H1 (cell line): ENCODE data around the gene QPCT. TPM values are rescaled to one million over a fixed set of nuclear protein-coding genes. Genes with fewer than 3 reads are reported as not detected.

Experiments
- CTCF ChIA-PET: fragments of 300-600 bp; sonication (Branson Sonifier 250); formaldehyde crosslinking; loops from one replicate; lab custom pipeline; 2021; ENCODE audit not compliant: partially characterized antibody; lab: Charles Lee
- POLR2A ChIA-PET: fragments of 300-600 bp; sonication (Branson Sonifier 250); formaldehyde crosslinking; loops from one replicate; lab custom pipeline; 2021; ENCODE audit warnings: inconsistent platforms; ENCODE audit not compliant: partially characterized antibody; lab: Charles Lee
- DNase-seq, 2 experiments: peaks; one replicate each; pipeline versions ENCODE4 v3.0.0 to v3.0.0-alpha.2; 2010 to 2022; ENCODE audit warnings: low spot score in 2 of 2, low read depth in 1 of 2, mixed read lengths in 1 of 2
- FAIRE-seq: peaks from 2 replicates; lab custom pipeline; 2011; peaks lifted over from hg19 to GRCh38; lab: Jason Lieb, UNC
- H2AFZ ChIP-seq: 2 replicates; pipeline ENCODE4 v1.8.1; 2012; ENCODE audit warnings: low read length, inconsistent platforms
- H2AK5ac ChIP-seq: 2 replicates; pipeline ENCODE4 v1.6.1; 2013; ENCODE audit warnings: low read depth, low read length
- H2BK120ac ChIP-seq: replicated peaks from 2 replicates; pipeline ENCODE3; 2013; ENCODE audit warnings: low read depth, low read length, inconsistent platforms
- H2BK12ac ChIP-seq: 2 replicates; pipeline ENCODE4 v1.6.1; 2013; ENCODE audit warnings: low read depth, low read length
- H2BK15ac ChIP-seq: 2 replicates; pipeline ENCODE4 v1.6.1; 2013; ENCODE audit warnings: low read length
- H2BK20ac ChIP-seq: 2 replicates; pipeline ENCODE4 v1.6.1; 2013; ENCODE audit warnings: low read length
- H2BK5ac ChIP-seq: 2 replicates; pipeline ENCODE4 v1.6.1; 2013; ENCODE audit warnings: low read depth, low read length
- H3K14ac ChIP-seq: 2 replicates; pipeline ENCODE4 v1.6.1; 2013; ENCODE audit warnings: inconsistent platforms; ENCODE audit not compliant: insufficient read length
- H3K18ac ChIP-seq: 2 replicates; pipeline ENCODE4 v1.6.1; 2013; ENCODE audit warnings: low read length; ENCODE audit errors: extremely low read depth
- H3K23ac ChIP-seq: 2 replicates; pipeline ENCODE4 v1.6.1; 2013; ENCODE audit warnings: inconsistent platforms; ENCODE audit not compliant: insufficient read length
- H3K23me2 ChIP-seq: 2 replicates; pipeline ENCODE4 v1.6.1; 2013; ENCODE audit warnings: low read depth, low read length
- H3K27ac ChIP-seq: 2 replicates; pipeline ENCODE4 v1.6.1; 2011; ENCODE audit warnings: low read depth, low read length, inconsistent platforms
- H3K27me3 ChIP-seq, 4 experiments: replicated peaks in 1 of 4; 1 replicate in 1 of 4; 2 replicates in 3 of 4; pipeline versions ENCODE4 v1.6.1 to v1.8.1; 2011 to 2013; ENCODE audit warnings: low read length in 3 of 4, mild to moderate bottlenecking in 3 of 4, inconsistent platforms in 2 of 4, mixed read lengths in 2 of 4, moderate library complexity in 1 of 4; ENCODE audit not compliant: control insufficient read depth in 3 of 4, insufficient read depth in 3 of 4; ENCODE audit errors: extremely low read depth in 1 of 4
- H3K36me3 ChIP-seq, 4 experiments: 2 replicates each; pipeline versions ENCODE4 v1.6.1 to v1.8.1; 2011 to 2013; ENCODE audit warnings: mild to moderate bottlenecking in 4 of 4, low read length in 3 of 4, moderate library complexity in 2 of 4, control low read depth in 1 of 4, inconsistent platforms in 1 of 4; ENCODE audit not compliant: insufficient read depth in 4 of 4, control insufficient read depth in 2 of 4
- H3K4ac ChIP-seq: replicated peaks from 2 replicates; pipeline ENCODE3; 2013; ENCODE audit warnings: low read length, low read depth, mixed read lengths, inconsistent platforms; ENCODE audit not compliant: insufficient read length
- H3K4me1 ChIP-seq, 4 experiments: replicated peaks in 1 of 4; 1 replicate in 1 of 4; 2 replicates in 3 of 4; pipeline versions ENCODE4 v1.6.1 to v1.8.1; 2011 to 2013; ENCODE audit warnings: low read length in 3 of 4, inconsistent platforms in 2 of 4, mixed read lengths in 1 of 4; ENCODE audit not compliant: insufficient read depth in 4 of 4, control insufficient read depth in 3 of 4
- H3K4me2 ChIP-seq, 2 experiments: 2 replicates each; pipeline versions ENCODE4 v1.6.1 to v1.8.1; 2011 to 2013; ENCODE audit warnings: low read depth in 2 of 2, low read length in 2 of 2, control low read depth in 1 of 2, inconsistent platforms in 1 of 2, mild to moderate bottlenecking in 1 of 2; ENCODE audit not compliant: insufficient read depth in 1 of 2
- H3K4me3 ChIP-seq, 4 experiments: fragments of 200-600, 300-600 bp in 1 of 4; sonication (generic), shearing (Covaris generic), sonication (Bioruptor Twin) in 1 of 4; 2 replicates each; pipeline versions ENCODE4 v1.5.1 to v1.8.1; 2011 to 2016; ENCODE audit warnings: low read length in 4 of 4, low read depth in 3 of 4, control low read depth in 2 of 4, inconsistent platforms in 2 of 4, mild to moderate bottlenecking in 2 of 4, mixed read lengths in 1 of 4, moderate library complexity in 1 of 4; ENCODE audit not compliant: insufficient read depth in 2 of 4; ENCODE audit errors: extremely low read depth in 1 of 4
- H3K56ac ChIP-seq: replicated peaks from 2 replicates; pipeline ENCODE3; 2013; ENCODE audit warnings: low read depth, mild to moderate bottlenecking, mixed read lengths, low read length, inconsistent platforms; ENCODE audit not compliant: insufficient read length
- H3K79me1 ChIP-seq: 2 replicates; pipeline ENCODE4 v1.6.1; 2013; ENCODE audit warnings: low read depth, low read length, control low read depth
- H3K79me2 ChIP-seq, 2 experiments: 2 replicates each; pipeline versions ENCODE4 v1.6.1 to v1.8.1; 2012 to 2013; ENCODE audit warnings: low read length in 2 of 2, mild to moderate bottlenecking in 2 of 2, inconsistent platforms in 1 of 2; ENCODE audit not compliant: insufficient read depth in 2 of 2, control insufficient read depth in 1 of 2
- H3K9ac ChIP-seq, 4 experiments: replicated peaks in 1 of 4; 1 replicate in 1 of 4; 2 replicates in 3 of 4; pipeline versions ENCODE4 v1.6.1 to v1.8.1; 2011 to 2013; ENCODE audit warnings: low read depth in 3 of 4, low read length in 3 of 4, control low read depth in 2 of 4, mild to moderate bottlenecking in 2 of 4, moderate library complexity in 2 of 4, inconsistent platforms in 1 of 4; ENCODE audit errors: extremely low read depth in 1 of 4
- H3K9me3 ChIP-seq, 2 experiments: 2 replicates each; pipeline versions ENCODE4 v1.6.1 to v1.8.1; 2012 to 2013; ENCODE audit warnings: mild to moderate bottlenecking in 2 of 2, moderate library complexity in 2 of 2, control low read depth in 1 of 2, inconsistent platforms in 1 of 2, low read depth in 1 of 2, low read length in 1 of 2, mixed read lengths in 1 of 2; ENCODE audit not compliant: insufficient read depth in 2 of 2
- H4K20me1 ChIP-seq, 2 experiments: replicated peaks in 1 of 2; 2 replicates each; pipeline versions ENCODE3 to v1.8.1; 2011 to 2013; ENCODE audit warnings: inconsistent platforms in 2 of 2, low read length in 2 of 2, mild to moderate bottlenecking in 1 of 2; ENCODE audit not compliant: insufficient read depth in 2 of 2, control insufficient read depth in 1 of 2
- H4K5ac ChIP-seq: 2 replicates; pipeline ENCODE4 v1.6.1; 2013; ENCODE audit warnings: low read length, low read depth, mixed read lengths, inconsistent platforms; ENCODE audit not compliant: insufficient read length
- H4K8ac ChIP-seq: 2 replicates; pipeline ENCODE4 v1.8.0; 2013; ENCODE audit warnings: mild to moderate bottlenecking, moderate library complexity, low read length, inconsistent platforms; ENCODE audit not compliant: insufficient read depth; ENCODE audit errors: extremely low read depth
- H4K91ac ChIP-seq: replicated peaks from 2 replicates; pipeline ENCODE3; 2013; ENCODE audit warnings: low read length, mixed read lengths, inconsistent platforms; ENCODE audit not compliant: insufficient read length
- RAD21 ChIP-seq, 2 experiments: IDR thresholded peaks in 1 of 2; conservative IDR thresholded peaks in 1 of 2; 2 replicates each; pipeline ENCODE4 v1.6.1; 2011; ENCODE audit warnings: low read depth in 2 of 2, low read length in 2 of 2, improper control_type of control experiment in 1 of 2, inconsistent platforms in 1 of 2, mild to moderate bottlenecking in 1 of 2, moderate library complexity in 1 of 2
- SP2 ChIP-seq: IDR thresholded peaks from 2 replicates; pipeline ENCODE4 v1.6.1; 2012; ENCODE audit warnings: mild to moderate bottlenecking, low read length, inconsistent platforms
- WGBS, 2 experiments: shearing (Covaris generic) in 1 of 2; methylation state at CpG; one replicate each; pipeline versions ENCODE4 v1.1.6 to v1.1.7; 2013 to 2015; ENCODE audit warnings: low lambda C conversion rate in 2 of 2, mixed read lengths in 2 of 2, inconsistent platforms in 1 of 2, low coverage in 1 of 2, missing lambda C conversion rate in 1 of 2; ENCODE audit not compliant: insufficient replicate concordance in 2 of 2, insufficient coverage in 1 of 2, insufficient read length in 1 of 2; ENCODE audit errors: extremely low coverage in 1 of 2, missing lambda C conversion rate in 1 of 2; 5-methylcytosine and 5-hydroxymethylcytosine counted together
- polyA plus RNA-seq, 7 experiments: library from polyadenylated mRNA; depleted of rRNA in 3 of 7; stranded (reverse) in 5 of 7; unstranded in 2 of 7; fragments of >200 nt in 5 of 7; fragments of 200-250 nt in 2 of 7; gene quantifications; 1 replicate in 5 of 7; 2 replicates in 1 of 7; 4 replicates in 1 of 7; pipeline versions ENCODE4 v1.2.1 to v1.2.3, GENCODE V29; 2011 to 2013; ENCODE audit warnings: missing spikeins in 2 of 7, mixed read lengths in 2 of 7
- total RNA-seq: library from RNA; stranded (reverse); fragmentation: NEBNext Ultra II Directional; extraction: Animal tissue kit (Norgen Biotek cat#: 25700); gene quantifications from 2 replicates; pipeline ENCODE4 v1.2.1, GENCODE V29; 2021
- TF ChIP-seq, protein P1 (sequence below), 3 experiments: IDR thresholded peaks; 1 replicate in 2 of 3; 2 replicates in 1 of 3; pipeline versions ENCODE4 v1.5.1 to v1.6.1; 2011; ENCODE audit warnings: low read length in 3 of 3, mild to moderate bottlenecking in 3 of 3, inconsistent platforms in 2 of 3, low read depth in 1 of 3, moderate library complexity in 1 of 3; ENCODE audit not compliant: insufficient read depth in 1 of 3; ENCODE audit errors: control extremely low read depth in 1 of 3

QPCT gene
- total and polyA plus RNA-seq, 2 of the 8 experiments (the other 6 are each of a cell fraction or from before 2014, with no cell fraction given) = 4.0 to 4.3 TPM

DNA sequence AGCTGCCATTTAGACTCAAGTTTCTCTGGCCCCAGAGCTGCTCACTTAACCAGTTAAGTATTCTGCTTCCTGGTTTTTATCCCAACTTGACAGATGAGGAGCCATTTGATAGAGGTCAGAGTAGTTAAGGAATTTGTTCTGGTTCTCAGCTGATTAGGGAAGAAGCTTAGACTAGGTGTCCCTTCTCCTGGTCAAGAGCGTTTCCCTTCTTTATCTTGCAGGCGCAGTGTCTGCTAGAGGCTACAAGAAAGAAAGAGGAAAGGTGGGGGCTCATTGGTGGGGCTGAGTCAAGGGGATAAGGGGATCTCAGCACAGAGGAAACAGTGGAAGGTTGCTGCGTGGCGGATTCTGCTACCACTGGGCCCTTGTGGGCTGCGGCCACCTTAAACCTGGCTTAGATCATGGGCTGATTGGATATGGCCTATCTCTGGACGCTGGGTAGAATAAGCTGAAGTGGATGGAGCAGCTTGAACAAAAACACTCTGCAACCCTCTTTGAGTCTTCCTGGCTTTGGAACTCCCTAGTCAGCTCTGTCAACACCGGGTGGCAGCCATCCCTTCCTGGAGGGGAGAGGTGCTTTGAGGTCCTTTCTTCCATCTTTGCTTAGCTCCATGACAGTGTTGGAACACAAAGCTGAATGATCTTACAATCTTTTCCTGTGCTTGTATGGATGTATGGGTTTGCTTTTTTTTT is 70.8 kb downstream of the QPCT start:
- Histone ChIP-seq H2BK12ac (no peak overlapping the region), H3K9me3 (no peaks in the 10 kb centered on the region), H2BK5ac (no peak overlapping the region), H2BK20ac (no peak overlapping the region), H3K79me2 (no peaks in the 10 kb centered on the region), H2BK120ac (no peak overlapping the region), H3K79me1 (no peaks in the 10 kb centered on the region), H4K5ac (no peak overlapping the region), H3K36me3 (no peaks in the 10 kb centered on the region), H3K4me1 (no peaks in the 10 kb centered on the region), H3K56ac (no peak overlapping the region), H2AK5ac (no peak overlapping the region), H3K4me2 (no peak overlapping the region), H3K23ac (no peak overlapping the region), H3K4ac (no peak overlapping the region), H4K91ac (no peak overlapping the region), H3K4me3 (no peak overlapping the region), H3K9ac (no peak overlapping the region), H2AFZ (no peak overlapping the region), H4K20me1 (no peaks in the 10 kb centered on the region), H3K14ac (no peak overlapping the region), H3K27ac (no peak overlapping the region), H3K23me2 (no peaks in the 10 kb centered on the region), H2BK15ac (no peak overlapping the region), H3K27me3 (no peaks in the 10 kb centered on the region), H4K8ac (no peak overlapping the region), H3K18ac (no peak overlapping the region)
- no peak for FAIRE-seq
- no peak for DNase-seq
- CTCF ChIA-PET = interaction anchor here (0.6 to 8.5 kb wide), 59 partner anchors 7 to 722 kb away, joined by 3 to 132 read pairs (median 4); no protein-coding TSS in a partner anchor
- TF ChIP-seq RAD21 (IDR thresholded peaks at IDR 0.05 in 1 of 2, conservative IDR thresholded peaks at IDR 0.05 in 1 of 2; ENCODE audit: low read depth in 2 of 2, low read length in 2 of 2) (peak; percentile 45 to 54), SP2 (no peak)
- TF ChIP-seq, protein P1, sequence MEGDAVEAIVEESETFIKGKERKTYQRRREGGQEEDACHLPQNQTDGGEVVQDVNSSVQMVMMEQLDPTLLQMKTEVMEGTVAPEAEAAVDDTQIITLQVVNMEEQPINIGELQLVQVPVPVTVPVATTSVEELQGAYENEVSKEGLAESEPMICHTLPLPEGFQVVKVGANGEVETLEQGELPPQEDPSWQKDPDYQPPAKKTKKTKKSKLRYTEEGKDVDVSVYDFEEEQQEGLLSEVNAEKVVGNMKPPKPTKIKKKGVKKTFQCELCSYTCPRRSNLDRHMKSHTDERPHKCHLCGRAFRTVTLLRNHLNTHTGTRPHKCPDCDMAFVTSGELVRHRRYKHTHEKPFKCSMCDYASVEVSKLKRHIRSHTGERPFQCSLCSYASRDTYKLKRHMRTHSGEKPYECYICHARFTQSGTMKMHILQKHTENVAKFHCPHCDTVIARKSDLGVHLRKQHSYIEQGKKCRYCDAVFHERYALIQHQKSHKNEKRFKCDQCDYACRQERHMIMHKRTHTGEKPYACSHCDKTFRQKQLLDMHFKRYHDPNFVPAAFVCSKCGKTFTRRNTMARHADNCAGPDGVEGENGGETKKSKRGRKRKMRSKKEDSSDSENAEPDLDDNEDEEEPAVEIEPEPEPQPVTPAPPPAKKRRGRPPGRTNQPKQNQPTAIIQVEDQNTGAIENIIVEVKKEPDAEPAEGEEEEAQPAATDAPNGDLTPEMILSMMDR (IDR thresholded peaks at IDR 0.05; ENCODE audit: control extremely low read depth in 1 of 3, insufficient read depth in 1 of 3, low read depth in 1 of 3, low read length in 3 of 3) = peak in 2 of 3 experiments; percentile 1 to 10; a peak in 2 of 4 replicates
- POLR2A ChIA-PET = no interaction called here
- 89% methylated on average over 7 of the region's 7 CpGs; no CpG with 5 or more reads in 1 of the 2 experiments for WGBS, 2 experiments
